OCI-LY3 (cell line): ENCODE measurements around the gene KDR.

Experiments
- H2AFZ ChIP-seq: fragments of 200-600, 300-600 bp; shearing (Covaris generic); 2 replicates; pipeline ENCODE4 v1.6.0; 2014; ENCODE audit warnings: antibody characterized with exemption, low read depth, low read length
- H3K27ac ChIP-seq: fragments of 200-600, 300-600 bp; sonication (generic); 2 replicates; pipeline ENCODE4 v1.5.1; 2014; ENCODE audit warnings: mild to moderate bottlenecking, low read length, moderate library complexity, mixed read lengths
- H3K27me3 ChIP-seq: fragments of 200-600, 300-600 bp; sonication (generic); 2 replicates; pipeline ENCODE4 v1.6.1; 2014; ENCODE audit warnings: low read depth, low read length, mixed read lengths
- H3K36me3 ChIP-seq: fragments of 200-600, 300-600 bp; sonication (generic); replicated peaks from 2 replicates; pipeline ENCODE3; 2014; ENCODE audit warnings: low read depth, low read length, mixed read lengths
- H3K4me1 ChIP-seq: fragments of 300-600, 200-600 bp; sonication (generic); 2 replicates; pipeline ENCODE4 v1.6.1; 2014; ENCODE audit warnings: low read length, mixed read lengths
- H3K4me2 ChIP-seq: fragments of 200-600, 300-600 bp; sonication (generic); 2 replicates; pipeline ENCODE4 v1.6.1; 2014; ENCODE audit warnings: low read length, mixed read lengths
- H3K4me3 ChIP-seq: fragments of 300-600, 200-600 bp; sonication (generic); 2 replicates; pipeline ENCODE4 v1.5.1; 2014; ENCODE audit warnings: antibody characterized with exemption, mild to moderate bottlenecking, low read length, moderate library complexity
- H3K79me2 ChIP-seq: fragments of 300-600, 200-600 bp; shearing (Covaris generic); 2 replicates; pipeline ENCODE4 v1.6.1; 2014; ENCODE audit warnings: mild to moderate bottlenecking, low read length, mixed read lengths
- H3K9ac ChIP-seq: fragments of 300-600, 200-600 bp; shearing (Covaris generic); 2 replicates; pipeline ENCODE4 v1.6.0; 2014; ENCODE audit warnings: mild to moderate bottlenecking, low read length, moderate library complexity
- H3K9me3 ChIP-seq: fragments of 200-600, 300-600 bp; shearing (Covaris generic); 2 replicates; pipeline ENCODE4 v1.6.1; 2014; ENCODE audit warnings: low read length, mixed read lengths; ENCODE audit not compliant: insufficient read depth
- H4K20me1 ChIP-seq: fragments of 200-600, 300-600 bp; sonication (generic); 2 replicates; pipeline ENCODE4 v1.6.1; 2016; ENCODE audit warnings: low read length, mixed read lengths; ENCODE audit not compliant: insufficient read depth
- CTCF ChIP-seq: fragments of 200-600, 300-600 bp; sonication (generic); IDR thresholded peaks from 2 replicates; pipeline ENCODE4 v1.5.1; 2014; ENCODE audit warnings: antibody characterized with exemption, low read length, low read depth
- EZH2phosphoT487 ChIP-seq: fragments of 200-600 bp; shearing (Covaris generic); IDR thresholded peaks from 2 replicates; pipeline ENCODE4 v1.6.1; 2018; ENCODE audit warnings: antibody characterized with exemption, mixed run types, low read depth

The KDR gene

GRCh38 chr4:55118397-55118796, 7.0 kb downstream of the KDR start:
- Histone ChIP-seq H3K9ac (no peak overlapping the region), H4K20me1 (no peaks in the 10 kb centered on the region), H3K4me2 (no peak overlapping the region), H2AFZ (no peak overlapping the region), H3K27ac (no peak overlapping the region), H3K36me3 (no peaks in the 10 kb centered on the region), H3K27me3 (no peaks in the 10 kb centered on the region), H3K4me3 (no peak overlapping the region), H3K4me1 (peaks cover 1% of the 10 kb centered on the region; the same call in 1 of the 2 replicates), H3K9me3 (no peaks in the 10 kb centered on the region), H3K79me2 (no peaks in the 10 kb centered on the region)
- no peak for TF ChIP-seq EZH2phosphoT487

GRCh38 chr4:55117511-55117910, 7.9 kb downstream of the KDR start:
- Histone ChIP-seq H4K20me1 (no peaks in the 10 kb centered on the region), H3K4me1 (peaks cover 10% of the 10 kb centered on the region), H3K36me3 (no peaks in the 10 kb centered on the region), H3K4me3 (no peak overlapping the region), H3K27ac (no peak overlapping the region), H3K79me2 (no peaks in the 10 kb centered on the region), H3K4me2 (no peak overlapping the region), H3K9ac (no peak overlapping the region), H3K9me3 (no peaks in the 10 kb centered on the region), H2AFZ (no peak overlapping the region), H3K27me3 (no peaks in the 10 kb centered on the region)
- TF ChIP-seq EZH2phosphoT487 (no peak), CTCF (no peak)

GRCh38 chr4:55116450-55116849, 8.9 kb downstream of the KDR start:
- Histone ChIP-seq H3K4me2 (no peak overlapping the region), H3K4me1 (peaks cover 12% of the 10 kb centered on the region), H3K27me3 (no peaks in the 10 kb centered on the region), H3K4me3 (no peak overlapping the region), H3K36me3 (no peaks in the 10 kb centered on the region), H3K9ac (no peak overlapping the region), H3K9me3 (no peaks in the 10 kb centered on the region), H4K20me1 (no peaks in the 10 kb centered on the region), H3K79me2 (no peaks in the 10 kb centered on the region), H2AFZ (no peak overlapping the region), H3K27ac (no peak overlapping the region)
- TF ChIP-seq CTCF (no peak), EZH2phosphoT487 (no peak)

GRCh38 chr4:55111601-55112000, 13.8 kb downstream of the KDR start:
- Histone ChIP-seq H2AFZ (no peak overlapping the region), H3K27ac (no peak overlapping the region), H3K36me3 (no peaks in the 10 kb centered on the region), H3K9me3 (no peaks in the 10 kb centered on the region), H3K4me1 (peaks cover 12% of the 10 kb centered on the region), H3K79me2 (no peaks in the 10 kb centered on the region), H3K27me3 (no peaks in the 10 kb centered on the region), H3K9ac (no peak overlapping the region), H3K4me3 (no peak overlapping the region), H3K4me2 (no peak overlapping the region), H4K20me1 (no peaks in the 10 kb centered on the region)
- TF ChIP-seq CTCF, result no peak

- TF ChIP-seq CTCF, result no peak
- TF ChIP-seq EZH2phosphoT487, result no peak
- no peaks in the 10 kb centered on the region for H3K79me2 ChIP-seq
- H3K9ac ChIP-seq, result no peak overlapping the region
- H4K20me1 ChIP-seq, result no peaks in the 10 kb centered on the region
- H3K36me3 ChIP-seq, result no peaks in the 10 kb centered on the region
- no peak overlapping the region for H3K27ac ChIP-seq
- H3K27me3 ChIP-seq, result no peaks in the 10 kb centered on the region
- H3K9me3 ChIP-seq, result no peaks in the 10 kb centered on the region
- peaks cover 12% of the 10 kb centered on the region for H3K4me1 ChIP-seq
- H3K4me2 ChIP-seq, result no peak overlapping the region
- H2AFZ ChIP-seq, result no peak overlapping the region
- no peak overlapping the region for H3K4me3 ChIP-seq
Observed at GRCh38 chr4:55110131-55110530, 15.3 kb downstream of the KDR start.
